Testis (tissue), 3 donors: ENCODE results near the gene KRR1. TPM values are rescaled to one million over a fixed set of nuclear protein-coding genes. Genes with fewer than 3 reads are reported as not detected.
"Not testable (repeated sequence)": the region's sequence is repeated elsewhere in the genome, so short reads cannot be mapped to it uniquely, and the experiment has no call there.

Experiments used
- DNase-seq: peaks from one replicate; pipeline ENCODE4 v3.0.0-alpha.2; 2019
- H3K27ac ChIP-seq, 2 donors: fragments of 200-600 bp; sonication (generic); one replicate each; pipeline ENCODE4 v1.5.1; 2019
- H3K27me3 ChIP-seq: fragments of 200-600 bp; sonication (generic); one replicate; pipeline ENCODE4 v1.5.1; 2019
- H3K36me3 ChIP-seq: fragments of 200-600 bp; sonication (generic); one replicate; pipeline ENCODE4 v1.5.1; 2017; ENCODE audit warnings: low read depth; ENCODE audit errors: missing control alignments
- H3K4me1 ChIP-seq: fragments of 200-600 bp; sonication (generic); one replicate; pipeline ENCODE4 v1.5.1; 2019
- H3K4me3 ChIP-seq, 2 donors: fragments of 200-600 bp; sonication (generic); one replicate each; pipeline ENCODE4 v1.5.1; 2017 to 2019
- H3K9me3 ChIP-seq: fragments of 200-600 bp; sonication (generic); one replicate; pipeline ENCODE4 v1.5.1; 2017
- CTCF ChIP-seq, 3 experiments: fragments of 450-650 bp in 2 of 3; fragments of 200-600 bp in 1 of 3; sonication (generic) in 1 of 3; IDR thresholded peaks; one replicate each; pipeline ENCODE4 v1.5.1; 2016 to 2019; ENCODE audit warnings: antibody characterized with exemption in 3 of 3, mild to moderate bottlenecking in 2 of 3, moderate library complexity in 1 of 3
- POLR2A ChIP-seq: fragments of 450-650 bp; IDR thresholded peaks from one replicate; pipeline ENCODE4 v1.6.1; 2017; ENCODE audit warnings: antibody characterized with exemption, mild to moderate bottlenecking, moderate library complexity
- WGBS, 2 donors: methylation state at CpG; one replicate each; pipeline ENCODE4 v1.1.5; 2018; 5-methylcytosine and 5-hydroxymethylcytosine counted together
- intact Hi-C: fragments of 100-400 bp; cut with DNase I; formaldehyde crosslinking; loops from one replicate; pipeline ENCODE4 v1.15.1; 2023; ENCODE audit warnings: low total_unique reads
- polyA plus RNA-seq: library from polyadenylated mRNA; stranded (reverse); fragments of 350-450 nt; fragmentation: Illumina TruSeq; extraction: RNeasy Lipid Tissue Mini Kit (QIAGEN cat#74804); gene quantifications from one replicate; pipeline ENCODE4 v1.2.3, GENCODE V29; 2014; ENCODE audit warnings: low read depth, low replicate concordance; ENCODE audit not compliant: insufficient read depth
- total RNA-seq, 2 donors: library from RNA; depleted of rRNA; stranded (reverse); fragments of >200 nt; gene quantifications; one replicate each; pipeline ENCODE4 v1.2.3, GENCODE V29; 2016

KRR1 gene
- total and polyA plus RNA-seq, 3 donors from 2014 or later, result 24.8 to 38.8 (median 37.5) TPM

- TF ChIP-seq POLR2A, result no peak
- TF ChIP-seq CTCF (IDR thresholded peaks at IDR 0.05), result no peak
- Histone ChIP-seq H3K27ac (no peak overlapping the region), H3K27me3 (no peaks in the 10 kb centered on the region), H3K4me3 (no peak overlapping the region), H3K4me1 (no peaks in the 10 kb centered on the region), H3K36me3 (no peaks in the 10 kb centered on the region), H3K9me3 (no peaks in the 10 kb centered on the region)
- DNase-seq, result no peak
- intact Hi-C loops, result no loop called here
- 84 to 87% methylated on average over 6 of the region's 6 CpGs for WGBS, 2 donors
These were observed 39.2 kb downstream of the KRR1 start for GRCh38 chr12:75471902-75472890.

GRCh38 chr12:75460204-75460603 lies 51.2 kb downstream of the KRR1 start:
- intact Hi-C loops, result no loop called here
- no peaks in the 10 kb centered on the region for H3K36me3 ChIP-seq
- TF ChIP-seq POLR2A (no peak), CTCF (IDR thresholded peaks at IDR 0.05) (no peak)
- DNase-seq, result no peak
- no peaks in the 10 kb centered on the region for H3K4me1 ChIP-seq
- no peaks in the 10 kb centered on the region for H3K27me3 ChIP-seq
- no peaks in the 10 kb centered on the region for H3K9me3 ChIP-seq
- no peak overlapping the region for H3K4me3 ChIP-seq
- H3K27ac ChIP-seq, result no peak overlapping the region

- 85 to 91% methylated on average over 3 of the region's 3 CpGs for WGBS, 2 donors
- no peaks in the 10 kb centered on the region for H3K36me3 ChIP-seq
- no peaks in the 10 kb centered on the region for H3K27me3 ChIP-seq
- no peak overlapping the region for H3K4me3 ChIP-seq
- no peaks in the 10 kb centered on the region for H3K4me1 ChIP-seq
- no peak for TF ChIP-seq CTCF (IDR thresholded peaks at IDR 0.05)
- no peak for TF ChIP-seq POLR2A
- intact Hi-C loops, result no loop called here
- no peak overlapping the region for H3K27ac ChIP-seq
- DNase-seq, result no peak
- no peaks in the 10 kb centered on the region for H3K9me3 ChIP-seq
These were observed 51.7 kb downstream of the KRR1 start for GRCh38 chr12:75459755-75460154.

GRCh38 chr12:75457866-75458265 lies 53.5 kb downstream of the KRR1 start:
- H3K4me3 ChIP-seq, DNase-seq, H3K36me3 ChIP-seq, H3K27ac ChIP-seq, H3K27me3 ChIP-seq, H3K9me3 ChIP-seq, H3K4me1 ChIP-seq, intact Hi-C loops: not testable (repeated sequence)
- 69 to 80% methylated on average over 9 of the region's 9 CpGs for WGBS, 2 donors

GRCh38 chr12:75457191-75457590 lies 54.2 kb downstream of the KRR1 start:
- intact Hi-C loops, result no loop called here
- 79 to 86% methylated on average over 1 of the region's 1 CpG for WGBS, 2 donors
- Histone ChIP-seq H3K4me3 (no peak overlapping the region), H3K9me3 (no peaks in the 10 kb centered on the region), H3K4me1 (no peaks in the 10 kb centered on the region), H3K36me3 (no peaks in the 10 kb centered on the region), H3K27ac (no peak overlapping the region), H3K27me3 (no peaks in the 10 kb centered on the region)
- DNase-seq, result no peak
- no peak for TF ChIP-seq CTCF (IDR thresholded peaks at IDR 0.05)
